K562 (cell line): ENCODE results near the gene AGPAT3. TPM values are rescaled to one million over a fixed set of nuclear protein-coding genes. Genes with fewer than 3 reads are reported as not detected.
A peak's percentile ranks its signal among the peaks of the same experiment; 100 is the strongest.

Experiments
- CBX5 ChIP-seq: IDR thresholded peaks from 2 replicates; pipeline ENCODE4 v1.6.1; 2014; ENCODE audit warnings: low read depth, borderline replicate concordance
- HDAC1 ChIP-seq, 2 experiments: fragments of 450-650 bp; IDR thresholded peaks; 2 replicates each; pipeline ENCODE4 v1.6.1; 2016 to 2017; ENCODE audit warnings: inconsistent platforms in 1 of 2, mild to moderate bottlenecking in 1 of 2, moderate library complexity in 1 of 2
- HDAC6 ChIP-seq: IDR thresholded peaks from 2 replicates; pipeline ENCODE4 v1.6.1; 2012; ENCODE audit warnings: low read depth, mild to moderate bottlenecking, control low read depth, inconsistent platforms, low read length, moderate library complexity
- HMGN3 ChIP-seq: IDR thresholded peaks from 2 replicates; pipeline ENCODE4 v1.6.1; 2011; ENCODE audit warnings: borderline replicate concordance, low read depth, mild to moderate bottlenecking, mixed read lengths, low read length; ENCODE audit not compliant: insufficient read length; ENCODE audit errors: extremely low read depth
- HSF4 ChIP-seq: fragments of 250-450 bp; sonication (Bioruptor Pico); IDR thresholded peaks from 2 replicates; pipeline ENCODE4 v2.1.2; 2022; ENCODE audit warnings: mild to moderate bottlenecking, moderate library complexity, borderline replicate concordance
- IRF9 ChIP-seq: fragments of 450-650 bp; IDR thresholded peaks from 2 replicates; pipeline ENCODE4 v1.6.1; 2016; ENCODE audit warnings: missing biosample characterization, missing genetic modification characterization
- KDM4B ChIP-seq, 2 experiments: fragments of 450-650 bp in 1 of 2; sonication (generic) in 1 of 2; IDR thresholded peaks; 2 replicates each; pipeline ENCODE4 v1.6.1; 2016 to 2017; ENCODE audit warnings: borderline replicate concordance in 2 of 2, antibody characterized with exemption in 1 of 2, low read depth in 1 of 2, mild to moderate bottlenecking in 1 of 2
- KLF10 ChIP-seq: fragments of 250-450 bp; sonication (Bioruptor Pico); IDR thresholded peaks from 2 replicates; pipeline ENCODE4 v1.6.1; 2021; ENCODE audit warnings: matching md5 sums
- MYNN ChIP-seq, 2 experiments: sonication (generic); formaldehyde crosslinking in 1 of 2; IDR thresholded peaks; 2 replicates each; pipeline versions ENCODE4 v1.5.0 to v1.6.1; 2016 to 2020; ENCODE audit warnings: antibody characterized with exemption in 1 of 2, missing genetic modification reagents in 1 of 2
- NFE2L1 ChIP-seq: fragments of 450-650 bp; IDR thresholded peaks from 2 replicates; pipeline ENCODE4 v1.6.1; 2016; ENCODE audit warnings: missing genetic modification characterization, low read depth, mild to moderate bottlenecking, missing compliant biosample characterization, moderate library complexity, borderline replicate concordance
- PYGO2 ChIP-seq: fragments of 450-650 bp; IDR thresholded peaks from 2 replicates; pipeline ENCODE4 v1.6.1; 2016; ENCODE audit warnings: mild to moderate bottlenecking, missing genetic modification characterization, moderate library complexity, missing compliant biosample characterization
- SMAD1 ChIP-seq: fragments of 150-350 bp; IDR thresholded peaks from 2 replicates; pipeline ENCODE4 v1.6.1; 2014; ENCODE audit warnings: low read length, low read depth; ENCODE audit not compliant: partially characterized antibody
- SRSF1 ChIP-seq: fragments of 200-400 bp; formaldehyde crosslinking; IDR thresholded peaks from 2 replicates; pipeline ENCODE4 v1.6.1; 2017; ENCODE audit warnings: mild to moderate bottlenecking, low read depth, low read length, moderate library complexity
- TARDBP ChIP-seq: fragments of 450-650 bp; IDR thresholded peaks from 2 replicates; pipeline ENCODE4 v1.6.1; 2016
- ZBED1 ChIP-seq: IDR thresholded peaks from 2 replicates; pipeline ENCODE4 v1.6.1; 2014
- ZBTB7A ChIP-seq: IDR thresholded peaks from 2 replicates; pipeline ENCODE4 v1.6.1; 2011; ENCODE audit warnings: low read depth, mild to moderate bottlenecking, low read length, moderate library complexity, borderline replicate concordance; ENCODE audit not compliant: control insufficient read depth
- ZKSCAN3 ChIP-seq: fragments of 250-450 bp; sonication (Bioruptor Pico); IDR thresholded peaks from 2 replicates; pipeline ENCODE4 v1.4.0; 2020
- polyA plus RNA-seq, 8 experiments: library from polyadenylated mRNA; depleted of rRNA in 4 of 8; stranded (reverse) in 5 of 8; unstranded in 3 of 8; fragments of >200 nt; fragmentation: Nextera tagmentation in 2 of 8; fragmentation: Illumina TruSeq in 1 of 8; extraction: Ambion mirVana in 2 of 8; extraction: Trizol in 1 of 8; gene quantifications; 2 replicates each; pipeline versions ENCODE4 v1.2.1 to v1.2.3, GENCODE V29; 2011 to 2014; ENCODE audit warnings: inconsistent platforms in 1 of 8, missing spikeins in 1 of 8
- total RNA-seq, 7 experiments: library from RNA; depleted of rRNA in 6 of 7; stranded (reverse); fragments of >200 nt in 6 of 7; fragmentation: Illumina TruSeq in 2 of 7; extraction: Trizol in 2 of 7; gene quantifications; 2 replicates each; pipeline versions ENCODE4 v1.2.1 to v1.2.3, GENCODE V29; 2011 to 2021; ENCODE audit warnings: low replicate concordance in 1 of 7

AGPAT3 gene
- total and polyA plus RNA-seq, 9 of the 15 experiments (the other 6 are each of a cell fraction or from before 2014, with no cell fraction given): 1.5 to 88.4 (median 35.7) TPM

DNA sequence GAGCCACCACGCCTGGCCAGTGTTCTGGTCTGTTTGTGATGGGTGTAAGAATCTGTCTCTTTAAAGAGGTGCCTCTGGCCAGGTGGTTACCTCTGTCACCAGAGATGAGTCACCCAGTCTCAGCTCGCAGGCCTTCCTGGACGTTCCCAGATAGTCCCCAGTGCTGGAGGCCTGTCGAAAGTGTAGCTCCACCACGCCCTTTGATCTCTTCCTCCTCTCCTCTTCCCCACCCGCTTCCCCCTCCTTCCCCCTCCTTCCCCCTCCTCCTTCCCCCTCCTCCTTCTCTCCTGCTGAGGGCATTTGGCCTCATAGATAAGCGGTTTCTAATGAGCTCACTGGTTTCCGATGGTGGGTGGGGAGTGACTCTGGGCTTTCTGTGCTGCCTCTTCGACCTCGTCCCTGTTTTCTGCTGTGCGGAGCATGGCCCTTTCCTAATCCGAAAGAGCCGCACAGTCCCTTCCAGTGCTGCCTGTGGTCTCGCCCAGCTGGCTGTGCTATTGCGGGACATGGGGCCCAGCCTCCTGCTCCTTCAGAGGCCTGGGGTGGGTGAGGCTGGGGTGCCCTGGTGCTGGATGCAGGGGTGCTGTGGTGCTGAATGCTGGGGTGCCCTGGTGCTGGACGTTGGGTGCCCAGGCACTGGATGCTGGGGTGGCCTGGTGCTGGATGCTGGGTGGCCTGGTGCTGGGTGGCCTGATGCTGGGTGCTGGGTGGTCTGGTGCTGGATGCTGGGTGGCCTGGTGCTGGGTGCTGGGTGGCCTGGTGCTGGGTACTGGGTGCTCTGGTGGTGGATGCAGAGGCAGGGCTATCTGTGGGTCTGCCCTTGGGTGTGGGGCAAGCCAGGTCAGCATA is 19.2 kb downstream of the AGPAT3 start (continued):
- TF ChIP-seq ZBED1 (no peak; the same call in 1 of the 2 replicates), PYGO2 (no peak), ZKSCAN3 (no peak), SRSF1 (no peak), HDAC1 (IDR thresholded peaks at IDR 0.05) (peak in 1 of 2 experiments; percentile 40; a peak in 1 of 4 replicates), SMAD1 (no peak), MYNN (IDR thresholded peaks at IDR 0.05) (peak; percentile 56; the same call in 1 of the 2 replicates), MYNN (CRISPR knock-in tag; IDR thresholded peaks at IDR 0.05) (no peak), KLF10 (CRISPR knock-in tag) (no peak), TARDBP (peak; percentile 38; the same call in 1 of the 2 replicates), IRF9 (tag) (no peak), CBX5 (0 out of 2 replicates have a peak, but pooled peaks have one; percentile 12), NFE2L1 (tag) (no peak), HDAC6 (no peak), KDM4B (IDR thresholded peaks at IDR 0.05; ENCODE audit: borderline replicate concordance in 2 of 2, low read depth in 1 of 2) (peak in 1 of 2 experiments; percentile 93; a peak in 1 of 4 replicates), ZBTB7A (peak; percentile 79; the same call in 1 of the 2 replicates), HMGN3 (no peak), HSF4 (CRISPR knock-in tag) (no peak)
